ENCODE data around the gene SPATS2.

- TF ChIP-seq POLR2AphosphoS5 (IDR thresholded peaks at IDR 0.05; ENCODE audit: low read depth, low read length): no peak
- TF ChIP-seq TAF1 (IDR thresholded peaks at IDR 0.05; ENCODE audit: borderline replicate concordance, insufficient read depth, low read length): no peak
- TF ChIP-seq SIN3A (IDR thresholded peaks at IDR 0.05; ENCODE audit: borderline replicate concordance, insufficient read depth, low read length): no peak
These were observed 183.5 kb downstream of the SPATS2 start for GRCh38 chr12:49550693-49551252.

Measured in PFSK-1 (cell line).